HTR-8/SVneo (cell line): ENCODE measurements around the gene PRR27.
"Not testable (repeated sequence)": the region's sequence is repeated elsewhere in the genome, so short reads cannot be mapped to it uniquely, and the experiment has no call there.

Source experiments
- DNase-seq: peaks from one replicate; pipeline ENCODE4 v3.0.0; 2011; ENCODE audit warnings: low spot score, mixed read lengths; ENCODE audit not compliant: insufficient read length
- FAIRE-seq: peaks from 2 replicates; lab custom pipeline; 2011; peaks lifted over from hg19 to GRCh38; lab: Jason Lieb, UNC

The PRR27 gene

DNA sequence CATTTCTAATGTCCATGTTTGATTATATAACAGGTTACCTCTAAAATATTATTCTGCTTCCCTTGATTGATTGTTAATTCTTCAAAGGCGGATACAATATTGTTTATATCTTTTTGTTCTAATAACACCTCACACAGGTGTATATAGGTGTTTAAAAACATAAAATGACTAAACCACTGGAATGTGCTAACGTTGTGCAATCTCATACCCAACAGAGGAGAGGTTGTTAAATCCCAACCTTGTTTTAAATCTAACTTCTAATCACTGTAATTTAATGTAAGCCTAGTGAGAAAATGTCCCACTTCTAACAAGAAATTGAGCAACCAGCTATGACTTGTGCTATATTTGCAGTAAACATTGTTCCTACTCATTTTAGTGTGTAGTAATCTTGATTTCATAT, 42.8 kb downstream of the PRR27 start:
- DNase-seq (no peak), FAIRE-seq (no peak)

GRCh38 chr4:70197842-70198241, 43.8 kb downstream of the PRR27 start:
- FAIRE-seq, result no peak
- DNase-seq, result no peak

- DNase-seq (no peak), FAIRE-seq (no peak)
Measured at GRCh38 chr4:70203601-70204000, 49.6 kb downstream of the PRR27 start.

- FAIRE-seq, DNase-seq: not testable (repeated sequence)
Measured at GRCh38 chr4:70212752-70213151, 58.7 kb downstream of the PRR27 start.
